Measurements from ENCODE around the gene ZBTB43.

DNA sequence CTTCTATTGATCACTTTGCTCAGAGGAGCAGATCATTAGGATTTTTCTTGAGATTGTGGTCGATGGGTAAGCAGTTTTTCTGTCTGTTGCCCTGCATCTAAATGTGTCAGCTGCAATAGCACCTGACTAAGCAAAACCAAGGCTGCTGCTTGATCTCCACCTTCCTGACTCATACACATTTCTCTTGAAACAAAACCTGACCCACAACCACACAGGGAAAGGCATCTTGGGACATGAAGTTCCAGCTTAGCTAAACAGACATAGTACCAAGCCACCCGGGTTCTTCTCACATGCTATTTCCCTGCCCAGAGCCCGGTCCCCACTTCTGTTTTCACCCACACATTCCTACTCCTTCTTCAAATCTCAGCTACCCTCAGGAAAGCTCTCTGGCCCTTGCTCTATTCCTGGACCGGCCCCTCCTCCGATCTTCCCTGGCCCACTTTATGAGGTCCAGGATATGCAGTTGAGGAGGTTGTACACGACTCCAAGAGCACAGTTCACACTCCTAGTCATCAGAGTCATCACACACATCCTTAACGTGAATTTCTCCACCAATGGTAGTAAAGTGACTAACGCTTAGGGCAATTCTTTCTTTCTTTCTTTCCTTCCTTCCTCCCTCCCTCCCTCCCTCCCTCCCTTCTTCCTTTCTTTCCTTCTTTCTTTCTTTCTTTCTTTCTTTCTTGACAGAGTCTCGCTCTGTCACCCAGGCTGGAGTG, 16.0 kb upstream of the ZBTB43 start:
- TF ChIP-seq EZH2 (IDR thresholded peaks at IDR 0.05) (no peak), POLR2AphosphoS5 (IDR thresholded peaks at IDR 0.05; ENCODE audit: borderline replicate concordance, low read depth, low read length) (no peak)
